ENCODE measurements around the gene DNAH17. TPM values are rescaled to one million over a fixed set of nuclear protein-coding genes. Genes with fewer than 3 reads are reported as not detected.

DNAH17 gene
- polyA plus RNA-seq, 1 of the 3 experiments (the other 2 are of a cell fraction): not detected

DNA sequence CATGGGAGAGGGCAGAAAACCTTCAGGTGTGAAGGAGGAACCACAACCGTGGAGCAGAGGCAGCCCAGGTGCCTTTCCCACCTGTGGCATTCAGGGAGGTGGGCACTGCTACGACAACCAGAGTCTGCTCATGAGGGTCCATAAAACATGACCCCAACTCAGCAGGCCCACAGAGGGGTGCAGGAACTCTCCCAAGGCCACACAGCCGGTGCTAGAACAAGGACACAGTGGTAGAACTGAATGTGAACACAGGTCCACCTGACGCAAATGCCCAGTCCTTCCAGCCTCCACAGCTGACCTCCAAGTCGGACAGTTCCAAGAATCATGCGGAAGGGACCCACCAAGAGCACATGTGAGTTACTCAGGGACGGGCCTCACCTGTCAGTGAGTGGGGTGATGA lies 76.4 kb downstream of the DNAH17 start:
- no peak overlapping the region for H2AFZ ChIP-seq (ENCODE audit: low read depth)
- H3K27me3 ChIP-seq (ENCODE audit: insufficient read depth): no peaks in the 10 kb centered on the region
- ChIA-PET POLR2A (no interaction called here), CTCF (interaction anchor here (12.1 kb wide), 1 partner anchor 207 kb away, joined by 351 read pairs; no protein-coding TSS in a partner anchor)
- DNase-seq: no peak
- H4K20me1 ChIP-seq (ENCODE audit: insufficient read depth): no peaks in the 10 kb centered on the region
- no peak overlapping the region for H3K4me3 ChIP-seq (ENCODE audit: low read depth in 2 of 2, low read length in 1 of 2)
- H3F3A ChIP-seq (replicated peaks; ENCODE audit: insufficient read depth): no peaks in the 10 kb centered on the region
- no peak for TF ChIP-seq SMC3 (IDR thresholded peaks at IDR 0.05; ENCODE audit: low read depth, low read length)
- TF ChIP-seq, protein P1, sequence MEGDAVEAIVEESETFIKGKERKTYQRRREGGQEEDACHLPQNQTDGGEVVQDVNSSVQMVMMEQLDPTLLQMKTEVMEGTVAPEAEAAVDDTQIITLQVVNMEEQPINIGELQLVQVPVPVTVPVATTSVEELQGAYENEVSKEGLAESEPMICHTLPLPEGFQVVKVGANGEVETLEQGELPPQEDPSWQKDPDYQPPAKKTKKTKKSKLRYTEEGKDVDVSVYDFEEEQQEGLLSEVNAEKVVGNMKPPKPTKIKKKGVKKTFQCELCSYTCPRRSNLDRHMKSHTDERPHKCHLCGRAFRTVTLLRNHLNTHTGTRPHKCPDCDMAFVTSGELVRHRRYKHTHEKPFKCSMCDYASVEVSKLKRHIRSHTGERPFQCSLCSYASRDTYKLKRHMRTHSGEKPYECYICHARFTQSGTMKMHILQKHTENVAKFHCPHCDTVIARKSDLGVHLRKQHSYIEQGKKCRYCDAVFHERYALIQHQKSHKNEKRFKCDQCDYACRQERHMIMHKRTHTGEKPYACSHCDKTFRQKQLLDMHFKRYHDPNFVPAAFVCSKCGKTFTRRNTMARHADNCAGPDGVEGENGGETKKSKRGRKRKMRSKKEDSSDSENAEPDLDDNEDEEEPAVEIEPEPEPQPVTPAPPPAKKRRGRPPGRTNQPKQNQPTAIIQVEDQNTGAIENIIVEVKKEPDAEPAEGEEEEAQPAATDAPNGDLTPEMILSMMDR (IDR thresholded peaks at IDR 0.05): no peak
- TF ChIP-seq EZH2phosphoT487 (IDR thresholded peaks at IDR 0.05; ENCODE audit: borderline replicate concordance, low read depth): no peak
- no peak for TF ChIP-seq ELF1 (IDR thresholded peaks at IDR 0.05)
- TF ChIP-seq, protein P2, sequence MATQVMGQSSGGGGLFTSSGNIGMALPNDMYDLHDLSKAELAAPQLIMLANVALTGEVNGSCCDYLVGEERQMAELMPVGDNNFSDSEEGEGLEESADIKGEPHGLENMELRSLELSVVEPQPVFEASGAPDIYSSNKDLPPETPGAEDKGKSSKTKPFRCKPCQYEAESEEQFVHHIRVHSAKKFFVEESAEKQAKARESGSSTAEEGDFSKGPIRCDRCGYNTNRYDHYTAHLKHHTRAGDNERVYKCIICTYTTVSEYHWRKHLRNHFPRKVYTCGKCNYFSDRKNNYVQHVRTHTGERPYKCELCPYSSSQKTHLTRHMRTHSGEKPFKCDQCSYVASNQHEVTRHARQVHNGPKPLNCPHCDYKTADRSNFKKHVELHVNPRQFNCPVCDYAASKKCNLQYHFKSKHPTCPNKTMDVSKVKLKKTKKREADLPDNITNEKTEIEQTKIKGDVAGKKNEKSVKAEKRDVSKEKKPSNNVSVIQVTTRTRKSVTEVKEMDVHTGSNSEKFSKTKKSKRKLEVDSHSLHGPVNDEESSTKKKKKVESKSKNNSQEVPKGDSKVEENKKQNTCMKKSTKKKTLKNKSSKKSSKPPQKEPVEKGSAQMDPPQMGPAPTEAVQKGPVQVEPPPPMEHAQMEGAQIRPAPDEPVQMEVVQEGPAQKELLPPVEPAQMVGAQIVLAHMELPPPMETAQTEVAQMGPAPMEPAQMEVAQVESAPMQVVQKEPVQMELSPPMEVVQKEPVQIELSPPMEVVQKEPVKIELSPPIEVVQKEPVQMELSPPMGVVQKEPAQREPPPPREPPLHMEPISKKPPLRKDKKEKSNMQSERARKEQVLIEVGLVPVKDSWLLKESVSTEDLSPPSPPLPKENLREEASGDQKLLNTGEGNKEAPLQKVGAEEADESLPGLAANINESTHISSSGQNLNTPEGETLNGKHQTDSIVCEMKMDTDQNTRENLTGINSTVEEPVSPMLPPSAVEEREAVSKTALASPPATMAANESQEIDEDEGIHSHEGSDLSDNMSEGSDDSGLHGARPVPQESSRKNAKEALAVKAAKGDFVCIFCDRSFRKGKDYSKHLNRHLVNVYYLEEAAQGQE (IDR thresholded peaks at IDR 0.05; ENCODE audit: low read depth, low read length): no peak
- no peak for TF ChIP-seq CHD2 (IDR thresholded peaks at IDR 0.05; ENCODE audit: low read length, partially characterized antibody)
- no peak for TF ChIP-seq YY1 (IDR thresholded peaks at IDR 0.05; ENCODE audit: low read depth)
- TF ChIP-seq NFIC (IDR thresholded peaks at IDR 0.05; ENCODE audit: borderline replicate concordance): no peak
- no peak for TF ChIP-seq SIN3A (IDR thresholded peaks at IDR 0.05; ENCODE audit: borderline replicate concordance, low read depth, low read length)
- no peak for TF ChIP-seq RXRA (IDR thresholded peaks at IDR 0.05; ENCODE audit: borderline replicate concordance, low read depth)
- TF ChIP-seq EP300 (IDR thresholded peaks at IDR 0.05; ENCODE audit: borderline replicate concordance in 1 of 2, low read depth in 1 of 2, low read length in 1 of 2): no peak
- no peak for TF ChIP-seq TAF1 (IDR thresholded peaks at IDR 0.05; ENCODE audit: borderline replicate concordance, low read depth, low read length)
- peaks cover 0 to 25% of the 10 kb centered on the region in 2 experiments; a peak in 1 of 4 replicates for H3K4me1 ChIP-seq (ENCODE audit: control insufficient read depth in 1 of 2, insufficient read depth in 2 of 2, low read depth in 1 of 2, low read length in 1 of 2)
- no peaks in the 10 kb centered on the region for H3K9me3 ChIP-seq
- WGBS (ENCODE audit: low lambda C conversion rate): 92% methylated on average over 7 of the region's 7 CpGs
- no peaks in the 10 kb centered on the region for H3K36me3 ChIP-seq (replicated peaks in 1 of 2; ENCODE audit: control insufficient read depth in 1 of 2, insufficient read depth in 2 of 2, low read length in 1 of 2)
- H3K4me2 ChIP-seq: no peak overlapping the region
- H3K27ac ChIP-seq (ENCODE audit: low read depth in 2 of 2, low read length in 1 of 2): no peak overlapping the region
- H3K9ac ChIP-seq: no peak overlapping the region
- no peaks in the 10 kb centered on the region for H3K9me2 ChIP-seq
- no peaks in the 10 kb centered on the region for H3K79me2 ChIP-seq (ENCODE audit: insufficient read depth)

All from SK-N-SH (cell line).